Measurements from ENCODE around the gene C4orf50.

Gene C4orf50

DNA sequence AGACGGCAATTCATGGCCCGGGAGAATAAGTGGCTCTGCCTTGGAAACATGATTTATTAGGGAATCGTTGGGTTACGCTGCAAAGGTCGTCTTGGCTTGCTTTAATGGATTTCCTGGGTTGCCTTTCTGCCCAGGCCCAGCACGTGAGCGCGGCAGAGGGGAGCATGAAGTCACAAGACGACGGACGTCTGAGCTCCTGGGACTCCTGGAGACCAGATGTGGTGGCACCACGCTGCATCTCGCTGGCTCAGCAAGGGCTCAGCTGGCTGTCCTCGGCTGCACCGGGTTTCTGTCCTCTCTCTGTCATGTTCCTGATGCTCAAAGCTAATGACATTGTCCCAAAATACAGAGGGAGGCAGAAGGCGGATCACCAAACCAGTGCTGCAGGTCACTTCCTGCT, 61.2 kb downstream of the C4orf50 start:
- in situ Hi-C loops (cut with MboI; ENCODE audit: low pct_unique_long_range_greater_than_20kb, low sequenced_read_pairs, unreplicated experiment) = no loop called here
- TF ChIP-seq, protein P1, sequence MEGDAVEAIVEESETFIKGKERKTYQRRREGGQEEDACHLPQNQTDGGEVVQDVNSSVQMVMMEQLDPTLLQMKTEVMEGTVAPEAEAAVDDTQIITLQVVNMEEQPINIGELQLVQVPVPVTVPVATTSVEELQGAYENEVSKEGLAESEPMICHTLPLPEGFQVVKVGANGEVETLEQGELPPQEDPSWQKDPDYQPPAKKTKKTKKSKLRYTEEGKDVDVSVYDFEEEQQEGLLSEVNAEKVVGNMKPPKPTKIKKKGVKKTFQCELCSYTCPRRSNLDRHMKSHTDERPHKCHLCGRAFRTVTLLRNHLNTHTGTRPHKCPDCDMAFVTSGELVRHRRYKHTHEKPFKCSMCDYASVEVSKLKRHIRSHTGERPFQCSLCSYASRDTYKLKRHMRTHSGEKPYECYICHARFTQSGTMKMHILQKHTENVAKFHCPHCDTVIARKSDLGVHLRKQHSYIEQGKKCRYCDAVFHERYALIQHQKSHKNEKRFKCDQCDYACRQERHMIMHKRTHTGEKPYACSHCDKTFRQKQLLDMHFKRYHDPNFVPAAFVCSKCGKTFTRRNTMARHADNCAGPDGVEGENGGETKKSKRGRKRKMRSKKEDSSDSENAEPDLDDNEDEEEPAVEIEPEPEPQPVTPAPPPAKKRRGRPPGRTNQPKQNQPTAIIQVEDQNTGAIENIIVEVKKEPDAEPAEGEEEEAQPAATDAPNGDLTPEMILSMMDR (IDR thresholded peaks at IDR 0.05; ENCODE audit: extremely low read depth, insufficient read depth, missing control alignments) = no peak
- DNase-seq (ENCODE audit: low spot score) = no peak

DNA sequence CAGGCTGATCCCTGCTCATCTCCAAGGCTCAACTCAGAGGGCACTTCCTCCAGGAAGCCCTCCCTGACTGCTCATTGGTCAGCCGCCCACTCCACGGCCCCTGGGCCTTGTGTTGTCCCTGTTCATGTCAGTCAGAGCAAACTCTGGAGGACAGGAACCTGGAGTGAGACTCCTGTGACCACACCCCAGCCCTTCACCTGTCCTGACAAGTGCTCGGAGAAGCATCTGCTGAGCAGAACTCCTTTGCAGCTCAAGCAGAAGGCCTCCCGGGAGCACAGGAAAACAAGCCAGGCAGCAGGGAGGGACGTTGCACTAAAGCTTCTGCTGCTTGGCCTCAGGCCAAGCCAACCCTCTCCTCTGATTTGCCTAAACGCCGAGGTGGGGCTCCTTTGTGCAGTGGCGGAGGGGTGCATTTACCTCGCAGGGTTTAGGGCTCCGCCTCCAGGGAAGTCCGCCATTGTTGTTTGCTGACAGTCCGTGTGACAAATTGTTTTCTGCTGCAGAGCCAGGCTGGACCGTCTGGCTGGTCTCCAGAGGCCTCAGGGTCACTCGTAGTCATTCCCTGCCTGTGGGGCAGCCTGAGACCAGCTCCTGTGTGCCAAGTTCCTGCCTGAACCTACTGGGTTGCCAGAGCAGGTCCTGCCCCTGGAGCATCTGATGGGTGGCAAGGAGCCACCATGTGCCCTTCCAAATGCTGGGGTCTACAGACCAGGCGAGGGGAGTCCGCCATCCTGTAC, 61.8 kb downstream of the C4orf50 start:
- in situ Hi-C loops (cut with MboI; ENCODE audit: low pct_unique_long_range_greater_than_20kb, low sequenced_read_pairs, unreplicated experiment) = no loop called here
- DNase-seq (ENCODE audit: low spot score) = no peak
- TF ChIP-seq, protein P1 (IDR thresholded peaks at IDR 0.05; ENCODE audit: extremely low read depth, insufficient read depth, missing control alignments) = no peak

DNA sequence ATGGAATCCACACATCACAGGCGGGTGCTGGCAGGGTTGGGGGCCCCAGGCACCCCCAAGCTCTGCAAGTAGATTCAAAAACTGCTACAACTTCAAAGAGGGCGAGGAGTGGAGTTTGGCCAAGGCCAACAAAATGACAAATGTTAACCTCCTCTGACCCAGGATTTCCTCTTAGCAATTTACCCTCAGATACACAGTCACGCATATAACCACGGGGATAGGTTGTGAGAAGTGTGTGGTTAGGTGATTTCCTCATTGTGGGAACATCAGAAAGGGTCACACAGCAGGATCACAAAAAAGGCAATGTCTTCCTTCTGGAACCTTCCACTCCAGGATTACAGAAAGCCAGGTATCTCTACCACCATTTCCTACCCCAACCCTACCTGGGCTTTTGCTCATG, 62.4 kb downstream of the C4orf50 start:
- in situ Hi-C loops (cut with MboI; ENCODE audit: low pct_unique_long_range_greater_than_20kb, low sequenced_read_pairs, unreplicated experiment) = no loop called here

DNA sequence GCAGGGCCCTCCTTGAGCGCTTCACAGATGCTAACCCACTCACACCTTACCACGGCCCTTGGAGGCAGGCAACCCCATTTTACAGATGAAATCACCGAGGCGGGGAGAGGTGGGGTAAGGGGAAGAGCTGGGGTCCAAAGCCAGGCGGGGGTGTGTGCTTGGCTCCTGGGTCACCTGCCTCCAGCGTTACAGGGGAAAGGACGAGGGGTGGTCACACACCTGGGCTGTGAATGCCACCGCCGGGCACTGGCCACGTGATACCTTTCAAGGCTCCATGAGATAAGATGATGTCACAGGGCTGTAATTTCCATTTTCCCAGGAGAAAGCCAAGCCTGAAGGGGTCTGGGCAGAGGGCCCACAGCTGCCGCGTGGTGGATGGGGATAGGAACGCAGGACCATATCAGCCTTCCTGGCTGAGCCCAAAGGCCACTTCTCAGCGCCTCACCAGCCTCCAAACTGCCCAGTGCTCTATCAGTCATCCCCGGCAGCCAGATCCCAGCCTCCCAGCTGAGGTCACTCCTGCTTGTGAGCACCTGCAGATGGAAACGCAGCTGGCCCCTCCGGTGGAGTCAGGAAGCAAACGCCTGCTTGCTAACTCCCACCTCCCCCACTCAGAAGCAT, 62.9 kb downstream of the C4orf50 start:
- in situ Hi-C loops (cut with MboI; ENCODE audit: low pct_unique_long_range_greater_than_20kb, low sequenced_read_pairs, unreplicated experiment) = no loop called here
- no peak for DNase-seq (ENCODE audit: low spot score)
- TF ChIP-seq, protein P1 (IDR thresholded peaks at IDR 0.05; ENCODE audit: extremely low read depth, insufficient read depth, missing control alignments) = no peak

More for the DNA sequence above, 62.4 kb downstream of the C4orf50 start:
- TF ChIP-seq, protein P1 (IDR thresholded peaks at IDR 0.05; ENCODE audit: extremely low read depth, insufficient read depth, missing control alignments) = no peak
- no peak for DNase-seq (ENCODE audit: low spot score)

DNA sequence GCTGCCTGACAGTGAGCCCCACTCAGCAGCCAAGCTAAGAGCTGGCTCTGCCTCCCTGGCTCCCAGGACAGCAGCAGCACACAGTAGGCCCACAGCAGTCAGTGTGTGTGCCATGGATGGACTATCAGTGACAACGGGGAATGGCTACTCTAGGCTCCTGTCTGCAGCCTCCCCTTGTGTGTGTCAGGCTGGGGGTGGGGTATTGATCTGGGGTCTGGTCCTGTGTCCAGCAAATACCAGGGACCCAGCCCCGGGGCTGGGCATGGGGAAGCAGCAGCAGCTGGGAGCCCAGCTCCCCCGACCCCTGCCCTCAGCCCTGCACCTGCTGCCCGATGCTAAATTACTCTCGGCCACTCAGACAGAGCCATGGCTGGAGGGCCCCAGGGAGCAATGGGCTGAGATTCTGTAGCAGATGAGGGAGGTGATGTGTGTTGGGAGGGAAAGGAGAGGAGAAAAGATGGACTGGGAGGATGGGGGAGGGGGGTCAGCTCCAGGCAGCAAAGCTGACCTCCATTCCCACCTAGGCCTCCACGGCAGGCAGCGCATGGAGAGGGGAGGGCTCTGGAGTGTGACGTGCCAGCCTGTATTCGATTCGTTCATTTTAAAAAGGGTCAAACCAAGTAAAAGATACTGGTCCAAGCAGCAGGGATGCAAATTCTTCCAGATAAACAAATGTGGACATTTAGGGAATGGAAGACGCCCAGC, 64.0 kb downstream of the C4orf50 start:
- in situ Hi-C loops (cut with MboI; ENCODE audit: low pct_unique_long_range_greater_than_20kb, low sequenced_read_pairs, unreplicated experiment) = no loop called here
- TF ChIP-seq, protein P1 (IDR thresholded peaks at IDR 0.05; ENCODE audit: extremely low read depth, insufficient read depth, missing control alignments) = no peak
- no peak for DNase-seq (ENCODE audit: low spot score)

DNA sequence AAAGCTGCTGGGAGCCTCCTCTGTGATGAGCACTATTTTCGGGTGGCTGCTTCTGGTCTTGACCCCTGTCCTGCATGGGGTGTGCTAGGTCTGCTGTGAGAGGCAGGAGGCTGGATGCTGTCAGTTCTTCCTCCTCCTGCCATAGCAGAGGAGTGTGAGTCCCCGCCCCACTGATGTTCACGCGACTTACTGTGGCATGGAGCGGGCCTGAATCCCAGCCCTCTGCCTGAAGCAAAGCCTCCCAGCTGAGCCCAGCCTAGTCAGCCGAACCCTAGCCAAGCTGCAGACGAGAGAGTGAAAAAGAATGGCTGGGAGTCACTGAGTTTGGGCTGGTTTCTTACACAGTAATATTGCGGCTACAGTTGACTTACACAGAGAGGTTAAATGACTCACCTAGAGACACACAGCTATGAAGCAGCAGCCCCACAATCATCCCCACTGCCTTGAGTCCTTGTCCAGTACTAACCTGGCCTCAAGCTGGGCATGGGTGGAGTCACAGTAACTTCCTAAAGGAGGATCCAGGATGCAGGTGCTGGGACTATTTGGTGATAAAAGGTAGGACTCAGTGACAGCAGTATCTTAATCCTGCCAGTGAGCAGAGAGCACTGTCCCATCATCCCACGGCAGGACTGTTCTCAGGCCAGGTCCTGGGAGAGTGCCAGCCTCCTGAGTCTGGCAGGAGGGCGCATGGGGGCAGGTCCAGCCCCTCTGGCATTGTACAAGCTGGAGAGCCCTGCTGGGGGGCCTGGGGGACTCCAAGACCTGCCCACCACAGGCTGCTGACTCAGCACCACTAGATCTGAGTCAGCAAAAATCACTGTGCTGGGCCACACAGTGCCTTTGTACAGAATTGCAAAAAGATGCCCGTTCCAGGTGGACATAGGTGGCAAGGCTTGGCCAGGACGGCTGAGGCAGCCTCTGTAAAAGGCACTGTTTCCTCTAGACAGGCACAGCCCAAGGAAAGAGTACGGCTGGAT, 65.0 kb downstream of the C4orf50 start:
- in situ Hi-C loops (cut with MboI; ENCODE audit: low pct_unique_long_range_greater_than_20kb, low sequenced_read_pairs, unreplicated experiment) = no loop called here
- TF ChIP-seq, protein P1 (IDR thresholded peaks at IDR 0.05; ENCODE audit: extremely low read depth, insufficient read depth, missing control alignments) = no peak
- DNase-seq (ENCODE audit: low spot score) = no peak
